SH-SY5Y (cell line): ENCODE measurements around the gene ITGAL.

Experiments used
- GATA2 ChIP-seq: IDR thresholded peaks from 2 replicates; pipeline ENCODE4 v1.6.1; 2011; ENCODE audit warnings: mild to moderate bottlenecking, low read depth, low read length
- GATA3 ChIP-seq: IDR thresholded peaks from 2 replicates; pipeline ENCODE4 v1.6.1; 2011; ENCODE audit warnings: low read depth, mild to moderate bottlenecking, low read length, moderate library complexity

GRCh38 chr16:30509081-30509765 lies 36.7 kb downstream of the ITGAL start:
- TF ChIP-seq GATA2 (no peak), GATA3 (no peak)
